CD14-positive monocyte (primary cell): ENCODE measurements around the gene KRTAP27-1. TPM values are rescaled to one million over a fixed set of nuclear protein-coding genes. Genes with fewer than 3 reads are reported as not detected.

Experiments
- DNase-seq, 3 donors: peaks; one replicate each; pipeline ENCODE4 v3.0.0-alpha.2; 2011 to 2022
- H2AFZ ChIP-seq: 2 replicates; pipeline ENCODE4 v1.6.0; 2012; ENCODE audit warnings: mild to moderate bottlenecking, low read depth, low read length, inconsistent platforms; ENCODE audit not compliant: insufficient read depth, poor library complexity, severe bottlenecking
- H3K27ac ChIP-seq, 2 donors: 1 replicate in 1 of 2; 2 replicates in 1 of 2; pipeline ENCODE4 v1.5.1; 2012 to 2013; ENCODE audit warnings: low read length in 2 of 2, control low read depth in 1 of 2, inconsistent platforms in 1 of 2, low read depth in 1 of 2, mild to moderate bottlenecking in 1 of 2
- H3K27me3 ChIP-seq, 2 donors: one replicate each; pipeline versions ENCODE4 v1.6.0 to v1.6.1; 2011 to 2013; ENCODE audit warnings: low read length in 2 of 2; ENCODE audit not compliant: control insufficient read depth in 2 of 2, insufficient read depth in 2 of 2
- H3K36me3 ChIP-seq, 2 donors: replicated peaks in 1 of 2; 1 replicate in 1 of 2; 2 replicates in 1 of 2; pipeline versions ENCODE4 v1.5.1 to v1.6.1; 2012 to 2013; ENCODE audit warnings: low read length in 2 of 2, control low read depth in 1 of 2, inconsistent platforms in 1 of 2, mild to moderate bottlenecking in 1 of 2; ENCODE audit not compliant: insufficient read depth in 2 of 2, control insufficient read depth in 1 of 2
- H3K4me1 ChIP-seq, 2 donors: 1 replicate in 1 of 2; 2 replicates in 1 of 2; pipeline versions ENCODE4 v1.5.1 to v1.6.1; 2012 to 2013; ENCODE audit warnings: low read length in 2 of 2, control low read depth in 1 of 2, inconsistent platforms in 1 of 2, mild to moderate bottlenecking in 1 of 2, moderate library complexity in 1 of 2; ENCODE audit not compliant: insufficient read depth in 2 of 2, control insufficient read depth in 1 of 2
- H3K4me2 ChIP-seq: replicated peaks from 2 replicates; pipeline ENCODE3; 2012; ENCODE audit warnings: low read length, moderate library complexity, mild to moderate bottlenecking; ENCODE audit not compliant: poor library complexity, severe bottlenecking; ENCODE audit errors: extremely low read depth
- H3K4me3 ChIP-seq, 3 experiments: fragments of 200-600 bp in 1 of 3; sonication (generic) in 1 of 3; replicated peaks in 1 of 3; 1 replicate in 2 of 3; 2 replicates in 1 of 3; pipeline ENCODE4 v1.5.1; 2011 to 2013; ENCODE audit warnings: low read length in 3 of 3, mild to moderate bottlenecking in 3 of 3, control low read depth in 2 of 3, low read depth in 2 of 3, inconsistent platforms in 1 of 3, moderate library complexity in 1 of 3
- H3K79me2 ChIP-seq: 2 replicates; pipeline ENCODE4 v1.6.0; 2012; ENCODE audit warnings: mild to moderate bottlenecking, control low read depth, inconsistent platforms, low read length, moderate library complexity; ENCODE audit not compliant: insufficient read depth
- H3K9ac ChIP-seq: 2 replicates; pipeline ENCODE4 v1.6.0; 2017; ENCODE audit warnings: low read length, mild to moderate bottlenecking; ENCODE audit not compliant: insufficient read depth, poor library complexity, severe bottlenecking
- H3K9me3 ChIP-seq, 2 donors: replicated peaks in 1 of 2; 1 replicate in 1 of 2; 2 replicates in 1 of 2; pipeline versions ENCODE4 v1.5.1 to v1.6.1; 2012 to 2013; ENCODE audit warnings: low read length in 2 of 2, control low read depth in 1 of 2; ENCODE audit not compliant: control insufficient read depth in 1 of 2, insufficient read depth in 1 of 2
- H4K20me1 ChIP-seq: 2 replicates; pipeline ENCODE4 v1.6.0; 2012; ENCODE audit warnings: mild to moderate bottlenecking, low read length, control low read depth, moderate library complexity; ENCODE audit not compliant: insufficient read depth
- H3K27ac Mint-ChIP-seq, 7 donors: one replicate each; pipeline ENCODE4 v1.8.0; 2020; ENCODE audit warnings: mild to moderate bottlenecking in 7 of 7, mixed read lengths in 7 of 7, moderate library complexity in 6 of 7, inconsistent platforms in 2 of 7
- H3K27me3 Mint-ChIP-seq, 3 donors: one replicate each; pipeline ENCODE4 v1.8.0; 2021 to 2022; ENCODE audit warnings: low read depth in 3 of 3, mild to moderate bottlenecking in 3 of 3, mixed read lengths in 3 of 3, moderate library complexity in 3 of 3, inconsistent platforms in 1 of 3
- H3K36me3 Mint-ChIP-seq, 2 donors: one replicate each; pipeline ENCODE4 v1.8.0; 2020; ENCODE audit warnings: mixed read lengths in 2 of 2, inconsistent platforms in 1 of 2, mild to moderate bottlenecking in 1 of 2
- H3K4me1 Mint-ChIP-seq: one replicate; pipeline ENCODE4 v1.8.0; 2020; ENCODE audit warnings: mild to moderate bottlenecking, mixed read lengths
- H3K4me3 Mint-ChIP-seq, 2 donors: one replicate each; pipeline ENCODE4 v1.8.0; 2020; ENCODE audit warnings: mild to moderate bottlenecking in 2 of 2, mixed read lengths in 2 of 2, moderate library complexity in 1 of 2
- H3K9me3 Mint-ChIP-seq, 7 donors: one replicate each; pipeline ENCODE4 v1.8.0; 2020 to 2022; ENCODE audit warnings: mixed read lengths in 7 of 7, mild to moderate bottlenecking in 6 of 7, moderate library complexity in 6 of 7, inconsistent platforms in 2 of 7
- CTCF ChIP-seq: fragments of 200-600 bp; IDR thresholded peaks from one replicate; pipeline ENCODE4 v1.8.0; 2022; ENCODE audit warnings: antibody characterized with exemption, mild to moderate bottlenecking
- WGBS: methylation state at CpG from one replicate; pipeline ENCODE4 v1.1.5; 2013; ENCODE audit warnings: missing lambda C conversion rate; ENCODE audit not compliant: insufficient coverage; 5-methylcytosine and 5-hydroxymethylcytosine counted together
- intact Hi-C, 2 donors: fragments of 100-400 bp; cut with micrococcal nuclease; formaldehyde crosslinking; loops; one replicate each; pipeline versions ENCODE4 v1.15.0 to v1.15.1; 2023
- polyA plus RNA-seq, 3 donors: library from polyadenylated mRNA; depleted of rRNA in 1 of 3; unstranded in 2 of 3; stranded (reverse) in 1 of 3; fragments of 300-500 nt in 2 of 3; fragments of >200 nt in 1 of 3; fragmentation: Illumina TruSeq in 2 of 3; gene quantifications; 1 replicate in 2 of 3; 2 replicates in 1 of 3; pipeline ENCODE4 v1.2.3, GENCODE V29; 2012 to 2021

Gene KRTAP27-1
- polyA plus RNA-seq, 3 donors: not detected

DNA sequence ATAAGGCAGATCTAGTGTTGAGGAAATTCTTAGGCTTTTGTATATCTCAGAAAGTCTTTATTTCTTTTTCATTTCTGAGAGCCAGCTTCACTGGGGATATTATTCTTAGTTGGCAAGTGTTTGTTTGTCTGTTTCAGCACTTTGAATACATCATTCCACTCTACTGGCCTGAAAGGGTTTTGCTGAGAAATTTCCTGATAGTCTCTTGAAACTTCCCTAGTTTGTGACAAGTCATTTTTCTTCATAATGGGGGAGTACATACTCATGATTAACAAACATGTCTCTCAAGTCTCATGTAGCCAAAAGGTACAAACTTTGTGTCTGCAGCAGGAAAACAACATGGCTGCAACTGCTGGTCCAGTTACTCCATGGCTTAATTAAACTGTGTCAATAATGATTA lies 11.1 kb downstream of the KRTAP27-1 start:
- TF ChIP-seq CTCF: no peak
- H2AFZ ChIP-seq: no peak overlapping the region
- H3K27ac Mint-ChIP-seq: no peak overlapping the region
- no peak for DNase-seq
- intact Hi-C loops: no loop called here
- H3K27ac ChIP-seq: no peak overlapping the region
- H3K36me3 Mint-ChIP-seq: no peaks in the 10 kb centered on the region
- no peaks in the 10 kb centered on the region for H3K27me3 ChIP-seq
- H3K79me2 ChIP-seq: no peaks in the 10 kb centered on the region
- no peaks in the 10 kb centered on the region for H3K4me1 Mint-ChIP-seq
- H3K4me3 Mint-ChIP-seq: no peak overlapping the region
- H3K4me2 ChIP-seq: no peak overlapping the region
- H3K36me3 ChIP-seq: no peaks in the 10 kb centered on the region
- no peaks in the 10 kb centered on the region for H4K20me1 ChIP-seq
- no peaks in the 10 kb centered on the region for H3K27me3 Mint-ChIP-seq
- H3K4me3 ChIP-seq: no peak overlapping the region
- H3K9ac ChIP-seq: no peak overlapping the region
- H3K4me1 ChIP-seq: no peaks in the 10 kb centered on the region
- H3K9me3 ChIP-seq: peaks cover 0 to 3% of the 10 kb centered on the region in 2 donors
- peaks cover 0 to 7% (median 2%) of the 10 kb centered on the region in 7 donors for H3K9me3 Mint-ChIP-seq

DNA sequence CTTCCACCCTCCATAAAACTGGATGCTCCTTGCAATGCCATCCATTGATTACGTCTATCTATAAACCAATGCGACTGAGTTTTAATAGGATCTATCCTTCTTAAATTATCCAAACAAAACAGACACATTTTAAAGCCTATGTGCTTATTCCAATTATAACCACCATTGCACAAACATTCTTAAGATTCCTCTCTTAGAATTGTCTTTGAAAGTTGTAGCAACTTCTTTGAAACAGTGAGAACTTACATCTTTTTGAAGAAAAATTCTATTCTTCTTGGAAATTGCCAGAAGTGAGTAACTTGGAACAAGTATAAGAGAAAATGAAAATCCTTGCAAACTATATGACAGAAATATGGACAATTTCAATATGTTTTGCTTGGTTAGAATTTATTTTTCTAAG lies 17.3 kb downstream of the KRTAP27-1 start, which contains the start of gene KRTAP26-1:
TSS of gene KRTAP26-1 (minus strand) at position 101 of the 400 bp plus-strand sequence. CDS start 280 bp downstream, outside the sequence.
- no peak for DNase-seq

More for the DNA sequence above, 17.3 kb downstream of the KRTAP27-1 start, which contains the start of gene KRTAP26-1:
- Histone ChIP-seq H3K4me2 (no peak within 1 kb of the TSS), H3K4me1 (no peaks in the 10 kb centered on the region), H4K20me1 (no peaks in the 10 kb centered on the region), H3K27ac (no peak within 1 kb of the TSS), H2AFZ (no peak within 1 kb of the TSS), H3K27me3 (no peaks in the 10 kb centered on the region), H3K9me3 (peaks cover 3 to 4% of the 10 kb centered on the region in 2 donors), H3K36me3 (no peaks in the 10 kb centered on the region), H3K79me2 (no peaks in the 10 kb centered on the region), H3K9ac (no peak within 1 kb of the TSS), H3K4me3 (no peak within 1 kb of the TSS)
- H3K4me3 Mint-ChIP-seq: no peak within 1 kb of the TSS
- no peak for TF ChIP-seq CTCF
- no peaks in the 10 kb centered on the region for H3K4me1 Mint-ChIP-seq
- H3K9me3 Mint-ChIP-seq: peaks cover 0 to 7% (median 4%) of the 10 kb centered on the region in 7 donors
- peaks cover 0 to 1% (median 0%) of the 10 kb centered on the region in 3 donors for H3K27me3 Mint-ChIP-seq
- no peak within 1 kb of the TSS for H3K27ac Mint-ChIP-seq
- 100% methylated on average over 2 of the region's 2 CpGs for WGBS
- no peaks in the 10 kb centered on the region for H3K36me3 Mint-ChIP-seq
- intact Hi-C loops: no loop called here
